OCI-LY1 (cell line): Measurements from ENCODE around the gene UTP4.

Source experiments
- H2AFZ ChIP-seq: fragments of 200-600 bp; sonication (generic), shearing (Covaris generic); 2 replicates; pipeline ENCODE4 v1.6.0; 2014; ENCODE audit warnings: antibody characterized with exemption, mild to moderate bottlenecking, low read length
- H3F3A ChIP-seq: fragments of 200-600 bp; sonication (generic), shearing (Covaris generic); 2 replicates; pipeline ENCODE4 v1.6.0; 2014; ENCODE audit warnings: mild to moderate bottlenecking, antibody characterized with exemption, low read length, moderate library complexity; ENCODE audit not compliant: insufficient read depth
- H3K27ac ChIP-seq: fragments of 200-600 bp; sonication (generic); 2 replicates; pipeline ENCODE4 v1.5.1; 2014; ENCODE audit warnings: low read length, mixed run types, mild to moderate bottlenecking, low read depth; ENCODE audit not compliant: poor library complexity, severe bottlenecking
- H3K27me3 ChIP-seq: fragments of 200-600 bp; sonication (generic); 2 replicates; pipeline ENCODE4 v1.6.0; 2014; ENCODE audit warnings: antibody characterized with exemption, mild to moderate bottlenecking, low read length, moderate library complexity; ENCODE audit not compliant: insufficient read depth
- H3K36me3 ChIP-seq: fragments of 200-600 bp; sonication (generic); 2 replicates; pipeline ENCODE4 v1.6.1; 2014; ENCODE audit warnings: mild to moderate bottlenecking, antibody characterized with exemption, low read length, moderate library complexity, mixed read lengths; ENCODE audit not compliant: insufficient read depth
- H3K4me1 ChIP-seq: fragments of 200-600 bp; sonication (generic); 2 replicates; pipeline ENCODE4 v1.5.1; 2014; ENCODE audit warnings: mild to moderate bottlenecking, low read length, moderate library complexity; ENCODE audit not compliant: insufficient read depth, severe bottlenecking
- H3K4me2 ChIP-seq: fragments of 200-600 bp; sonication (generic), shearing (Covaris generic); 2 replicates; pipeline ENCODE4 v1.6.1; 2014; ENCODE audit warnings: low read length
- H3K4me3 ChIP-seq: fragments of 200-600 bp; sonication (generic); 2 replicates; pipeline ENCODE4 v1.5.1; 2014; ENCODE audit warnings: low read length, low read depth, mild to moderate bottlenecking, mixed read lengths; ENCODE audit not compliant: poor library complexity, severe bottlenecking
- H3K79me2 ChIP-seq: fragments of 200-600 bp; shearing (Covaris generic); 2 replicates; pipeline ENCODE4 v1.6.1; 2016; ENCODE audit warnings: mixed run types, low read length, mixed read lengths; ENCODE audit not compliant: insufficient read depth
- H3K9ac ChIP-seq: fragments of 200-600 bp; sonication (generic), shearing (Covaris generic); 2 replicates; pipeline ENCODE4 v1.6.1; 2014; ENCODE audit warnings: mild to moderate bottlenecking, low read length, mixed read lengths
- H3K9me2 ChIP-seq: fragments of 200-600 bp; sonication (generic), shearing (Covaris generic); 2 replicates; pipeline ENCODE4 v1.6.1; 2014; ENCODE audit warnings: low read depth, mild to moderate bottlenecking, low read length, mixed read lengths
- H3K9me3 ChIP-seq: fragments of 200-600 bp; shearing (Covaris generic); 2 replicates; pipeline ENCODE4 v1.6.1; 2014; ENCODE audit warnings: low read length, mixed read lengths
- H4K20me1 ChIP-seq: fragments of 200-600 bp; sonication (generic), shearing (Covaris generic); 2 replicates; pipeline ENCODE4 v1.6.0; 2016; ENCODE audit warnings: mild to moderate bottlenecking, low read length; ENCODE audit not compliant: insufficient read depth
- CTCF ChIP-seq: fragments of 200-600 bp; sonication (generic), shearing (Covaris generic); IDR thresholded peaks from 2 replicates; pipeline ENCODE4 v1.5.1; 2017; ENCODE audit warnings: mild to moderate bottlenecking, antibody characterized with exemption, low read length, moderate library complexity, mixed read lengths
- EZH2 ChIP-seq: fragments of 200-600 bp; sonication (generic), shearing (Covaris generic); IDR thresholded peaks from 2 replicates; pipeline ENCODE4 v1.8.0; 2017; ENCODE audit warnings: borderline replicate concordance, mixed run types, mild to moderate bottlenecking, antibody characterized with exemption, low read length, moderate library complexity, mixed read lengths

The UTP4 gene

GRCh38 chr16:69169607-69170352 is 37.3 kb downstream of the UTP4 start:
- Histone ChIP-seq H3K9ac (no peak overlapping the region), H3K4me2 (no peak overlapping the region), H3K27me3 (no peaks in the 10 kb centered on the region), H4K20me1 (no peaks in the 10 kb centered on the region), H3K4me1 (no peaks in the 10 kb centered on the region), H3F3A (no peaks in the 10 kb centered on the region), H3K79me2 (no peaks in the 10 kb centered on the region), H3K9me2 (no peaks in the 10 kb centered on the region), H2AFZ (no peak overlapping the region), H3K4me3 (no peak overlapping the region), H3K36me3 (peaks cover 60% of the 10 kb centered on the region), H3K9me3 (no peaks in the 10 kb centered on the region), H3K27ac (no peak overlapping the region)
- TF ChIP-seq CTCF = no peak
- no peak for TF ChIP-seq EZH2

GRCh38 chr16:69171325-69172084 is 39.1 kb downstream of the UTP4 start:
- H3K4me2 ChIP-seq = no peak overlapping the region
- H2AFZ ChIP-seq = no peak overlapping the region
- H3K27me3 ChIP-seq = no peaks in the 10 kb centered on the region
- no peaks in the 10 kb centered on the region for H3F3A ChIP-seq
- no peak overlapping the region for H3K9ac ChIP-seq
- H3K4me3 ChIP-seq = no peak overlapping the region
- no peaks in the 10 kb centered on the region for H3K9me3 ChIP-seq
- TF ChIP-seq EZH2 = no peak
- no peak for TF ChIP-seq CTCF
- no peaks in the 10 kb centered on the region for H4K20me1 ChIP-seq
- no peaks in the 10 kb centered on the region for H3K79me2 ChIP-seq
- H3K4me1 ChIP-seq = no peaks in the 10 kb centered on the region
- H3K36me3 ChIP-seq = peaks cover 43% of the 10 kb centered on the region
- H3K9me2 ChIP-seq = no peaks in the 10 kb centered on the region
- H3K27ac ChIP-seq = no peak overlapping the region

GRCh38 chr16:69176033-69176800 is 43.8 kb downstream of the UTP4 start:
- no peaks in the 10 kb centered on the region; the same call in 1 of the 2 replicates for H3K36me3 ChIP-seq
- H3K9me2 ChIP-seq = no peaks in the 10 kb centered on the region
- H3K9me3 ChIP-seq = no peaks in the 10 kb centered on the region
- H3K79me2 ChIP-seq = no peaks in the 10 kb centered on the region
- H2AFZ ChIP-seq = no peak overlapping the region
- TF ChIP-seq EZH2 (no peak), CTCF (no peak)
- H3F3A ChIP-seq = no peaks in the 10 kb centered on the region
- no peak overlapping the region for H3K9ac ChIP-seq
- H4K20me1 ChIP-seq = no peaks in the 10 kb centered on the region
- H3K4me3 ChIP-seq = no peak overlapping the region
- H3K27me3 ChIP-seq = no peaks in the 10 kb centered on the region
- H3K4me2 ChIP-seq = no peak overlapping the region
- H3K4me1 ChIP-seq = no peaks in the 10 kb centered on the region
- no peak overlapping the region for H3K27ac ChIP-seq
